NOMO-1 treated with DMSO at 0.1 percent for 48 hours (cell line): ENCODE data around the gene DAB1.
"Not testable (repeated sequence)": the region's sequence is repeated elsewhere in the genome, so short reads cannot be mapped to it uniquely, and the experiment has no call there.

Experiments
- DNase-seq: peaks from one replicate; lab custom pipeline; 2025; ENCODE audit not compliant: unreplicated experiment; lab: John Stamatoyannopoulos, UW

DAB1 gene

GRCh38 chr1:57362480-57362879 lies 61.4 kb downstream of the DAB1 start:
- no peak for DNase-seq

- no peak for DNase-seq
These were observed 62.3 kb downstream of the DAB1 start for GRCh38 chr1:57361516-57361915.

GRCh38 chr1:57360846-57361407 lies 62.9 kb downstream of the DAB1 start:
- DNase-seq = no peak

- no peak for DNase-seq
These were observed 66.4 kb downstream of the DAB1 start for GRCh38 chr1:57357462-57357861.

GRCh38 chr1:57353654-57354053 lies 70.2 kb downstream of the DAB1 start:
- DNase-seq = no peak

GRCh38 chr1:57350610-57351009 lies 73.2 kb downstream of the DAB1 start:
- DNase-seq = no peak

GRCh38 chr1:57348921-57349320 lies 74.9 kb downstream of the DAB1 start:
- no peak for DNase-seq

GRCh38 chr1:57345916-57346315 lies 77.9 kb downstream of the DAB1 start:
- DNase-seq = no peak

GRCh38 chr1:57344265-57344664 lies 79.6 kb downstream of the DAB1 start:
- no peak for DNase-seq

- not testable (repeated sequence) for DNase-seq
These were observed 80.5 kb downstream of the DAB1 start for GRCh38 chr1:57343298-57343915.

GRCh38 chr1:57341721-57342120 lies 82.1 kb downstream of the DAB1 start:
- no peak for DNase-seq

- DNase-seq = no peak
These were observed 83.4 kb downstream of the DAB1 start for GRCh38 chr1:57340334-57341070.

GRCh38 chr1:57337623-57338022 lies 86.2 kb downstream of the DAB1 start:
- no peak for DNase-seq

GRCh38 chr1:57336793-57337192 lies 87.1 kb downstream of the DAB1 start:
- DNase-seq = no peak

- DNase-seq = no peak
These were observed 92.2 kb downstream of the DAB1 start for GRCh38 chr1:57331620-57332019.

GRCh38 chr1:57329937-57330336 lies 93.9 kb downstream of the DAB1 start:
- DNase-seq = no peak

- no peak for DNase-seq
These were observed 94.8 kb downstream of the DAB1 start for GRCh38 chr1:57329001-57329527.

- no peak for DNase-seq
These were observed 95.9 kb downstream of the DAB1 start for GRCh38 chr1:57327946-57328345.

GRCh38 chr1:57327336-57327735 lies 96.5 kb downstream of the DAB1 start:
- DNase-seq = no peak

GRCh38 chr1:57325536-57325935 lies 98.3 kb downstream of the DAB1 start:
- no peak for DNase-seq

GRCh38 chr1:57325117-57325516 lies 98.7 kb downstream of the DAB1 start:
- DNase-seq = no peak

GRCh38 chr1:57324388-57324787 lies 99.5 kb downstream of the DAB1 start:
- DNase-seq = no peak
